Stomach (tissue), 4 donors: ENCODE measurements around the gene TEKTIP1.

Experiments used
- EP300 ChIP-seq: sonication (generic); formaldehyde crosslinking; IDR thresholded peaks from one replicate; pipeline ENCODE4 v1.6.1; 2017; ENCODE audit warnings: antibody characterized with exemption
- POLR2A ChIP-seq, 4 donors: fragments of 450-650 bp; IDR thresholded peaks; one replicate each; pipeline ENCODE4 v1.6.1; 2016; ENCODE audit warnings: antibody characterized with exemption in 4 of 4, control low read depth in 2 of 4, mild to moderate bottlenecking in 1 of 4, moderate library complexity in 1 of 4
- POLR2AphosphoS5 ChIP-seq, 3 donors: sonication (generic); formaldehyde crosslinking; IDR thresholded peaks; one replicate each; pipeline ENCODE4 v1.6.1; 2016; ENCODE audit warnings: antibody characterized with exemption in 3 of 3
- TF ChIP-seq, protein P1 (sequence below), 7 experiments: fragments of 450-650 bp in 4 of 7; fragments of 200-600 bp in 3 of 7; sonication (generic) in 3 of 7; IDR thresholded peaks; one replicate each; pipeline ENCODE4 v1.5.1; 2016 to 2019; ENCODE audit warnings: antibody characterized with exemption in 7 of 7, control low read depth in 2 of 7, mild to moderate bottlenecking in 1 of 7

DNA sequence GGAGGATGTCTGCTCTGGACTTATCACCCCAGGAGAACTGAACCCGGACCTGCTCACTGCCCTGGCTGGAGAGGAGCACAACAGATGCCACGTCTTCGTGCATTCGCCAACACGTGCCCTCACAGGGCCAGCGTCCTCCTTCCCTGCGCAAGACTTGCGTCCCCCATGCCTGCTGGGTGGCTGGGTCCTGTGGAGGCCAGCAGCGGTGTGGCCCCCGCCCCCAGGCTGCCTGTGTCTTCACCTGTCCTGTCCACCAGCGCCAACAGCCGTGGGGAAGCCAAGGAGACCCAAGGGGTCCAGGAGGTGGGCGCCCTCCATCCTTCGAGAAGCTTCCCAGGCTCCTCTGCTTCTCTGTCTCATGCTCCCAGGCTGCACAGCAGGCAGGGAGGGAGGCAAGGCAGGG, 3.4 kb upstream of the TEKTIP1 start:
- TF ChIP-seq POLR2AphosphoS5 (IDR thresholded peaks at IDR 0.05) (no peak), POLR2A (IDR thresholded peaks at IDR 0.05) (no peak), EP300 (no peak)
- TF ChIP-seq, protein P1, sequence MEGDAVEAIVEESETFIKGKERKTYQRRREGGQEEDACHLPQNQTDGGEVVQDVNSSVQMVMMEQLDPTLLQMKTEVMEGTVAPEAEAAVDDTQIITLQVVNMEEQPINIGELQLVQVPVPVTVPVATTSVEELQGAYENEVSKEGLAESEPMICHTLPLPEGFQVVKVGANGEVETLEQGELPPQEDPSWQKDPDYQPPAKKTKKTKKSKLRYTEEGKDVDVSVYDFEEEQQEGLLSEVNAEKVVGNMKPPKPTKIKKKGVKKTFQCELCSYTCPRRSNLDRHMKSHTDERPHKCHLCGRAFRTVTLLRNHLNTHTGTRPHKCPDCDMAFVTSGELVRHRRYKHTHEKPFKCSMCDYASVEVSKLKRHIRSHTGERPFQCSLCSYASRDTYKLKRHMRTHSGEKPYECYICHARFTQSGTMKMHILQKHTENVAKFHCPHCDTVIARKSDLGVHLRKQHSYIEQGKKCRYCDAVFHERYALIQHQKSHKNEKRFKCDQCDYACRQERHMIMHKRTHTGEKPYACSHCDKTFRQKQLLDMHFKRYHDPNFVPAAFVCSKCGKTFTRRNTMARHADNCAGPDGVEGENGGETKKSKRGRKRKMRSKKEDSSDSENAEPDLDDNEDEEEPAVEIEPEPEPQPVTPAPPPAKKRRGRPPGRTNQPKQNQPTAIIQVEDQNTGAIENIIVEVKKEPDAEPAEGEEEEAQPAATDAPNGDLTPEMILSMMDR (IDR thresholded peaks at IDR 0.05) = no peak
